Measurements from ENCODE around the gene C3orf70.

DNA sequence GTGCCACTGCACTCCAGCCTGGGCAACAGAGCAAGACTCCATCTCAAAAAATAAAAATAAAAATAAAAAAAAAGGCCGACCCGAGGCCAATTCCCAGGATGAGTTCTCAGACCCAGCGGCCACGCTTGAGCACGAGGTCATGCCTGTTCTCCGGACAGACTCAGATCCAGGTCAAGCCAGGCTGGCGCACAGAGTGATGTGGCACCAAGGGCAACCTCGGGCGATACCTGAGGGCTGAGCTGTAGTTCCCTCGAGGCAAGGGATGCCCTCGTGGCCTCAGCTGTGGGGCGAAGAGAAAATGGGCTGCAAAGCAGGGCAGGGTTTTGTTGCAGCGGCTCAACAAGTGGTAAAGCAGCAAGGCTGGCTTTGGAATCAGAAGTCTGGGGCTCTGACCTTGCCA is 77.3 kb downstream of the C3orf70 start:
- TF ChIP-seq, protein P1, sequence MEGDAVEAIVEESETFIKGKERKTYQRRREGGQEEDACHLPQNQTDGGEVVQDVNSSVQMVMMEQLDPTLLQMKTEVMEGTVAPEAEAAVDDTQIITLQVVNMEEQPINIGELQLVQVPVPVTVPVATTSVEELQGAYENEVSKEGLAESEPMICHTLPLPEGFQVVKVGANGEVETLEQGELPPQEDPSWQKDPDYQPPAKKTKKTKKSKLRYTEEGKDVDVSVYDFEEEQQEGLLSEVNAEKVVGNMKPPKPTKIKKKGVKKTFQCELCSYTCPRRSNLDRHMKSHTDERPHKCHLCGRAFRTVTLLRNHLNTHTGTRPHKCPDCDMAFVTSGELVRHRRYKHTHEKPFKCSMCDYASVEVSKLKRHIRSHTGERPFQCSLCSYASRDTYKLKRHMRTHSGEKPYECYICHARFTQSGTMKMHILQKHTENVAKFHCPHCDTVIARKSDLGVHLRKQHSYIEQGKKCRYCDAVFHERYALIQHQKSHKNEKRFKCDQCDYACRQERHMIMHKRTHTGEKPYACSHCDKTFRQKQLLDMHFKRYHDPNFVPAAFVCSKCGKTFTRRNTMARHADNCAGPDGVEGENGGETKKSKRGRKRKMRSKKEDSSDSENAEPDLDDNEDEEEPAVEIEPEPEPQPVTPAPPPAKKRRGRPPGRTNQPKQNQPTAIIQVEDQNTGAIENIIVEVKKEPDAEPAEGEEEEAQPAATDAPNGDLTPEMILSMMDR (IDR thresholded peaks at IDR 0.05) = no peak
- TF ChIP-seq EP300 (IDR thresholded peaks at IDR 0.05) (no peak), POLR2A (IDR thresholded peaks at IDR 0.05) (no peak)

Data from tibial nerve (tissue), 4 donors.